ENCODE results near the gene TNFRSF8.

DNA sequence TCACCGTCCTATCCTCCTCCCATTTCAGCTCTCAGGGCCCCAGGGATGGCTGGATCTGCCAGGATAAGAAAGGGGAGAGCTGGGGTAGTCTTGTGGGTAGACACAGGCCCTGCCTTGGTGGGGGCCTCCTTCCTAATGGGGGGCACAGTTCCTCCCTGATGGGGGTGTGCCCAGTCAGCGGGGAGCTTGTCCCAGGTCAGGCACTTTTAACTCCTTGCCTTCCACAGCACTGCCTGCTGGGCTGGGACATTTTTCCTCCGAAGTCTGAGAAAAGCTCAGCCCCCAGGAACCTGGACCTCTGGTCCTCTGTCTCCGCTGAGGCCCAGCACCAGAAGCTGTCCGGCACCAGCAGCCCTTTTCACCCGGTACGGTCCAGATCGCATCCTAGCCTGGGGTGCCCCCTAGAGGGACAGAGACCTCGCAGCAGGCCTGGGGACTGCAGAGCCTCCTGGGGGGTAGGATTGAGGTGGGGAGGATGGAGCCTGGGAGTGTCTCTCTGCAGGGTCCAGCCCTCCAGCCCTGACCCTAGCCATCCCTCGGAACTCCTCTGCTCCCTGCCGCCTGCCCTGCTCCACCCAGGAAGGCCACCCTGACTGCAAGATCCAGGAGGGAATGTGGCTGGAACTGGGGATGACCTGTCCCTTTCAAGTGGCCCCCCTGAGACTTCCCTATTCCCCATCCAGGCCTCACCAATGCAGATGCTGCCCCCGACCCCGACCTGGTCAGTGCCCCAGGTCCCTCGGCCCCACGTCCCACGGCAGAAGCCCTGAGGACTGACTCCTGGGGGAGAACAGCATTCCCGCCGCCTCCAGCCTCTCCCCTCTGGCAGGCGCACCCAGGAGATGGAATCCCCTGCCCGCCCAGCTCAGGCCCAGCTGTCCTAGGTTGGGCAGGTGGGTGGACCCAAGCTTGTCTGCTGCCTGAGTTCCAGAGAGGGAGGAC, 31.8 kb upstream of the TNFRSF8 start:
- TF ChIP-seq, protein P1, sequence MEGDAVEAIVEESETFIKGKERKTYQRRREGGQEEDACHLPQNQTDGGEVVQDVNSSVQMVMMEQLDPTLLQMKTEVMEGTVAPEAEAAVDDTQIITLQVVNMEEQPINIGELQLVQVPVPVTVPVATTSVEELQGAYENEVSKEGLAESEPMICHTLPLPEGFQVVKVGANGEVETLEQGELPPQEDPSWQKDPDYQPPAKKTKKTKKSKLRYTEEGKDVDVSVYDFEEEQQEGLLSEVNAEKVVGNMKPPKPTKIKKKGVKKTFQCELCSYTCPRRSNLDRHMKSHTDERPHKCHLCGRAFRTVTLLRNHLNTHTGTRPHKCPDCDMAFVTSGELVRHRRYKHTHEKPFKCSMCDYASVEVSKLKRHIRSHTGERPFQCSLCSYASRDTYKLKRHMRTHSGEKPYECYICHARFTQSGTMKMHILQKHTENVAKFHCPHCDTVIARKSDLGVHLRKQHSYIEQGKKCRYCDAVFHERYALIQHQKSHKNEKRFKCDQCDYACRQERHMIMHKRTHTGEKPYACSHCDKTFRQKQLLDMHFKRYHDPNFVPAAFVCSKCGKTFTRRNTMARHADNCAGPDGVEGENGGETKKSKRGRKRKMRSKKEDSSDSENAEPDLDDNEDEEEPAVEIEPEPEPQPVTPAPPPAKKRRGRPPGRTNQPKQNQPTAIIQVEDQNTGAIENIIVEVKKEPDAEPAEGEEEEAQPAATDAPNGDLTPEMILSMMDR (IDR thresholded peaks at IDR 0.05): peak in 2 of 3 donors; percentile 20 to 38
- no peak for TF ChIP-seq POLR2A (IDR thresholded peaks at IDR 0.05)
- no peak for TF ChIP-seq EP300 (IDR thresholded peaks at IDR 0.05)
